B cell (primary cell): ENCODE measurements around the gene CPT2.

ENCODE experiments used
- EZH2 ChIP-seq: IDR thresholded peaks from 2 replicates; pipeline ENCODE4 v1.6.1; 2012; ENCODE audit warnings: borderline replicate concordance, low read depth, mild to moderate bottlenecking, moderate library complexity, low read length; ENCODE audit not compliant: insufficient read depth, poor library complexity, severe bottlenecking
- TF ChIP-seq, protein P1 (sequence below): fragments of 200-600 bp; IDR thresholded peaks from one replicate; pipeline ENCODE4 v1.8.0; 2022; ENCODE audit warnings: antibody characterized with exemption, mild to moderate bottlenecking

DNA sequence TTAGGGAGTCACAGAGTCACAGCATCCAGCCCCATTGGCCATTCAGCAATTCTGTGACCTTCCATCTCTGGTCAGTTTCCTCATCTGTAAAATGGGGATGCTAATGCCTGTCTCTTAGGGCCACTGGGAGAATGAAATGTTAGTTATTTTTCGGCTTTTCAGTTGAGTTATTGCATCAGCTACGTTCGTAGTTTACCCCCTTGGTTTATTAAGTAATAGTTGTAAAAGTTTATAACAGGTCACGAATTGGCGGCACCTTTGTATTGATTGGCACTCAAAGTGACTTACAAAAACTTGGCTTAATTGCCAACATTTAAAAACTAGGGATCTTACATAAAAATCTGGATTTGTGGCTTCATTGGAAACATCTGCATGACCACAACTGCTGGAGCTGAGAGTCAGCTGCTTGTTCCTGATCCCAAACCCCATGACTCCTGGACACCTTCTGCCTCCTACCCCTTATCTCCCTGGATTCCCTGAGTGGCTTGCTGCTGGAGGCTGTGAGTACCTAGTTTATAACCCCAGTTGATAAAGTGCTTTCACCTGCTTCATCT lies 31.1 kb upstream of the CPT2 start:
- TF ChIP-seq, protein P1, sequence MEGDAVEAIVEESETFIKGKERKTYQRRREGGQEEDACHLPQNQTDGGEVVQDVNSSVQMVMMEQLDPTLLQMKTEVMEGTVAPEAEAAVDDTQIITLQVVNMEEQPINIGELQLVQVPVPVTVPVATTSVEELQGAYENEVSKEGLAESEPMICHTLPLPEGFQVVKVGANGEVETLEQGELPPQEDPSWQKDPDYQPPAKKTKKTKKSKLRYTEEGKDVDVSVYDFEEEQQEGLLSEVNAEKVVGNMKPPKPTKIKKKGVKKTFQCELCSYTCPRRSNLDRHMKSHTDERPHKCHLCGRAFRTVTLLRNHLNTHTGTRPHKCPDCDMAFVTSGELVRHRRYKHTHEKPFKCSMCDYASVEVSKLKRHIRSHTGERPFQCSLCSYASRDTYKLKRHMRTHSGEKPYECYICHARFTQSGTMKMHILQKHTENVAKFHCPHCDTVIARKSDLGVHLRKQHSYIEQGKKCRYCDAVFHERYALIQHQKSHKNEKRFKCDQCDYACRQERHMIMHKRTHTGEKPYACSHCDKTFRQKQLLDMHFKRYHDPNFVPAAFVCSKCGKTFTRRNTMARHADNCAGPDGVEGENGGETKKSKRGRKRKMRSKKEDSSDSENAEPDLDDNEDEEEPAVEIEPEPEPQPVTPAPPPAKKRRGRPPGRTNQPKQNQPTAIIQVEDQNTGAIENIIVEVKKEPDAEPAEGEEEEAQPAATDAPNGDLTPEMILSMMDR = no peak
- no peak for TF ChIP-seq EZH2
